HUES6 (cell line): ENCODE results near the gene VMO1.

Experiments used
- H3K27ac ChIP-seq: 2 replicates; pipeline ENCODE4 v1.7.0; 2013; ENCODE audit warnings: low read depth, mild to moderate bottlenecking, low read length, inconsistent platforms
- H3K27me3 ChIP-seq: 2 replicates; pipeline ENCODE4 v1.6.1; 2013; ENCODE audit warnings: low read length; ENCODE audit not compliant: control insufficient read depth, insufficient read depth
- H3K36me3 ChIP-seq: 2 replicates; pipeline ENCODE4 v1.6.1; 2013; ENCODE audit warnings: low read length; ENCODE audit not compliant: control insufficient read depth, insufficient read depth
- H3K4me1 ChIP-seq: 2 replicates; pipeline ENCODE4 v1.6.1; 2013; ENCODE audit warnings: low read length; ENCODE audit not compliant: control insufficient read depth, insufficient read depth
- H3K4me3 ChIP-seq: 2 replicates; pipeline ENCODE4 v1.5.1; 2013; ENCODE audit warnings: low read depth, low read length
- H3K9ac ChIP-seq: one replicate; pipeline ENCODE4 v1.6.1; 2013; ENCODE audit warnings: mild to moderate bottlenecking, low read length
- H3K9me3 ChIP-seq: 2 replicates; pipeline ENCODE4 v1.6.1; 2013; ENCODE audit warnings: low read depth, low read length; ENCODE audit not compliant: control insufficient read depth, insufficient read depth

Gene VMO1

GRCh38 chr17:4815043-4815675 is 29.0 kb upstream of the VMO1 start:
- Histone ChIP-seq H3K4me3 (no peak overlapping the region), H3K9ac (no peak overlapping the region), H3K4me1 (no peaks in the 10 kb centered on the region), H3K36me3 (peaks cover 63% of the 10 kb centered on the region), H3K27me3 (no peaks in the 10 kb centered on the region), H3K9me3 (no peaks in the 10 kb centered on the region), H3K27ac (no peak overlapping the region)

- no peak overlapping the region for H3K27ac ChIP-seq
- H3K4me1 ChIP-seq = peaks cover 4% of the 10 kb centered on the region; the same call in 1 of the 2 replicates
- no peaks in the 10 kb centered on the region for H3K27me3 ChIP-seq
- peaks cover 63% of the 10 kb centered on the region for H3K36me3 ChIP-seq
- no peaks in the 10 kb centered on the region for H3K9me3 ChIP-seq
- no peak overlapping the region for H3K4me3 ChIP-seq
- H3K9ac ChIP-seq = no peak overlapping the region
Measured at GRCh38 chr17:4812690-4813089, 26.5 kb upstream of the VMO1 start.

GRCh38 chr17:4811471-4811870 is 25.3 kb upstream of the VMO1 start:
- no peaks in the 10 kb centered on the region for H3K9me3 ChIP-seq
- no peaks in the 10 kb centered on the region for H3K27me3 ChIP-seq
- H3K4me3 ChIP-seq = no peak overlapping the region
- peaks cover 6% of the 10 kb centered on the region; the same call in 1 of the 2 replicates for H3K4me1 ChIP-seq
- H3K9ac ChIP-seq = no peak overlapping the region
- H3K36me3 ChIP-seq = peaks cover 54% of the 10 kb centered on the region
- no peak overlapping the region for H3K27ac ChIP-seq

- H3K4me3 ChIP-seq = no peak overlapping the region
- no peak overlapping the region for H3K9ac ChIP-seq
- no peak overlapping the region for H3K27ac ChIP-seq
- H3K36me3 ChIP-seq = peaks cover 48% of the 10 kb centered on the region
- peaks cover 6% of the 10 kb centered on the region; the same call in 1 of the 2 replicates for H3K4me1 ChIP-seq
- no peaks in the 10 kb centered on the region for H3K9me3 ChIP-seq
- H3K27me3 ChIP-seq = no peaks in the 10 kb centered on the region
Measured at GRCh38 chr17:4810696-4811290, 24.6 kb upstream of the VMO1 start.

DNA sequence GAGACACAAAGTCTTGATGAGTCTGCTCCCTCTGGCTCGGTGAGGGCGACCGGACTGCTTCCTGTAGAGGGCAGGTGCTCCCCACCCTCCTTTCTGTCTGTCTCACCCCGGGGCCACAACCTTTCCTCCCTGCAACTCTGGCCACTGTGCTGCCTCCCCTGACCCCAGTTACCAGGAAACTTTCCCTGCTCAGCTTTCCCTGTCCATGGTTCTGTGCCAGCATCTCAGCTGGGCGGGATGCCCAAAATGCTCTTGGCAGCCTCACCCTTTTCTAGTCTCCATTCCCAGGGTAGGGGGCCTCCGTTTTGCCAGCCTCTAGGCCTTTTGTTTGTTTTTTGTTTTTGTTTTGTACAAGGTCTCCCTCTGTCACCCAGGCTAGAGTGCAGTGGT is 22.2 kb upstream of the VMO1 start:
- H3K36me3 ChIP-seq = peaks cover 31% of the 10 kb centered on the region
- no peak overlapping the region for H3K27ac ChIP-seq
- H3K4me1 ChIP-seq = peaks cover 6% of the 10 kb centered on the region; the same call in 1 of the 2 replicates
- H3K9ac ChIP-seq = no peak overlapping the region
- H3K27me3 ChIP-seq = no peaks in the 10 kb centered on the region
- no peaks in the 10 kb centered on the region for H3K9me3 ChIP-seq
- no peak overlapping the region for H3K4me3 ChIP-seq

- H3K36me3 ChIP-seq = peaks cover 29% of the 10 kb centered on the region
- H3K9me3 ChIP-seq = no peaks in the 10 kb centered on the region
- H3K4me1 ChIP-seq = peaks cover 6% of the 10 kb centered on the region; the same call in 1 of the 2 replicates
- H3K27me3 ChIP-seq = no peaks in the 10 kb centered on the region
- H3K4me3 ChIP-seq = peak overlapping the region; percentile 74
- peak overlapping the region; percentile 74 for H3K9ac ChIP-seq
- no peak overlapping the region for H3K27ac ChIP-seq
Measured at GRCh38 chr17:4807605-4808377, 21.6 kb upstream of the VMO1 start.

DNA sequence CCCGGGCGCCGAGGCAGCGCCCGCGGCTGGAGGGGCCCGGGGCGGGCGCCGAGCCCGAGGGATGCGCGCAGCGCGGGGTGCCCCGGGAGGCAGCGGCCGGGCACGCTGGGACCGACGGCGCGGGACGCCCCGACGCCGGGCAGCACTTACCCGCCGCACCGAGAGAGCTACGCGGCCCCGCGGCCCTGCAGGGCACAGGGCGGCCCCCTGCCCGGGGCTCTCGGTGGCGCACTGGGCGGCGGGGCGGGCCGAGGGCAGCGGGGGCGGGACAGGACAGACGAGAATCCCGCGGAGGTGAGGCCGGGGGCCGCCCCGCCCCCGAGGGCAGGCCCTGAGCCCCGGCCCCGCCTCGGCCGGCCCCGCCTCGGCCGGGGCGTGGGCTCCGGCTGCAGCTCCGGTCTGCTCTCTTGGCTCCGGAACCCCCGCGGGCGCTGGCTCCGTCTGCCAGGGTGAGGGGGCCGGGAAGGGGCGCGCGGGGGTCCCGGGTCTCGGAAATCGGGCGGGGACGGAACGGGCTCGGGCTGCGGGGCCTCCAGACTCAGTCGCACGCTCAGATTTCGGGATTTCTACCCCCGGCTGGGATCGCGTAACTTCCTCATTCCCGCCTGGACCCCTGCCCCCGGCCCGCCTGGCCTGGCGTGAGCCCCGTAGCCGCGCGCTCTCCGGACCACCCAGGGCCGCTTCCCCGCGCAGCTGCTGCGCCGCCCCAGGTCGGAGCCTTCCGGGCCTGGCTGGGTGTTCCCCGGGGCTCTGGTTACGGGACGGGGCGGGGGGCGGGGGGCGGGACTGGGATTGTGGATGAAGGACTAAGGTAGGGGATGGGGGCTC is 20.8 kb upstream of the VMO1 start, which contains the start of gene PLD2:
Gene PLD2 (plus strand): TSS at position 376 of the 828 bp plus-strand sequence. CDS start 621 bp downstream, outside the sequence.
- peak within 1 kb of the TSS; percentile 74 for H3K9ac ChIP-seq
- H3K4me3 ChIP-seq = peak within 1 kb of the TSS; percentile 74
- no peaks in the 10 kb centered on the region for H3K27me3 ChIP-seq
- H3K9me3 ChIP-seq = no peaks in the 10 kb centered on the region
- no peak within 1 kb of the TSS for H3K27ac ChIP-seq
- H3K36me3 ChIP-seq = peaks cover 29% of the 10 kb centered on the region
- H3K4me1 ChIP-seq = peaks cover 6% of the 10 kb centered on the region; the same call in 1 of the 2 replicates

GRCh38 chr17:4806456-4806776 is 20.3 kb upstream of the VMO1 start:
- H3K4me3 ChIP-seq = peak overlapping the region; percentile 74
- H3K27me3 ChIP-seq = no peaks in the 10 kb centered on the region
- no peak overlapping the region for H3K27ac ChIP-seq
- peak overlapping the region; percentile 72 for H3K9ac ChIP-seq
- H3K9me3 ChIP-seq = no peaks in the 10 kb centered on the region
- H3K36me3 ChIP-seq = peaks cover 26% of the 10 kb centered on the region
- H3K4me1 ChIP-seq = peaks cover 6% of the 10 kb centered on the region; the same call in 1 of the 2 replicates

DNA sequence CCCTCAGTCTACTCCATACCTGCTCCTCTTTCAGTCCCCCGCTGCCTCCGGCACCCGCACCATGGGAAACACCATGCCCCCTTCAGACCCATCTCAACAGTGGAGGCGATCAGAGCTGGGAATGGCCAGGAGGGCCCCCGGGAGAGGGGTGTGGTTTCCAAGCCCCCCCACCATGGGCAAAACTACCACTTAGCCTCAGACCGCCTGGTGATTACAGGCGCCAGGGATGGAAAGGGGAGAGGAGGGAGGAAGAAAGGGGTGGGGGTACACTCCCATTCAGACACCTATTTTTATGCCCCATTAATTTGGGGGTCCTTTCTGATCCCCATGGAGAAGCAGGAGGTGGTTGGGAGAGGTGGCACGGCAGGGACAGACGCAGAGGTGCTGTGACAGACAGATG is 16.1 kb upstream of the VMO1 start, which contains the start of gene C17orf114:
Gene C17orf114 (minus strand): TSS at position 101 of the 400 bp plus-strand sequence.
- no peak within 1 kb of the TSS for H3K27ac ChIP-seq
- no peaks in the 10 kb centered on the region for H3K27me3 ChIP-seq
- H3K9ac ChIP-seq = no peak within 1 kb of the TSS
- H3K4me3 ChIP-seq = no peak within 1 kb of the TSS
- H3K9me3 ChIP-seq = no peaks in the 10 kb centered on the region
- no peaks in the 10 kb centered on the region for H3K4me1 ChIP-seq
- peaks cover 18% of the 10 kb centered on the region for H3K36me3 ChIP-seq

DNA sequence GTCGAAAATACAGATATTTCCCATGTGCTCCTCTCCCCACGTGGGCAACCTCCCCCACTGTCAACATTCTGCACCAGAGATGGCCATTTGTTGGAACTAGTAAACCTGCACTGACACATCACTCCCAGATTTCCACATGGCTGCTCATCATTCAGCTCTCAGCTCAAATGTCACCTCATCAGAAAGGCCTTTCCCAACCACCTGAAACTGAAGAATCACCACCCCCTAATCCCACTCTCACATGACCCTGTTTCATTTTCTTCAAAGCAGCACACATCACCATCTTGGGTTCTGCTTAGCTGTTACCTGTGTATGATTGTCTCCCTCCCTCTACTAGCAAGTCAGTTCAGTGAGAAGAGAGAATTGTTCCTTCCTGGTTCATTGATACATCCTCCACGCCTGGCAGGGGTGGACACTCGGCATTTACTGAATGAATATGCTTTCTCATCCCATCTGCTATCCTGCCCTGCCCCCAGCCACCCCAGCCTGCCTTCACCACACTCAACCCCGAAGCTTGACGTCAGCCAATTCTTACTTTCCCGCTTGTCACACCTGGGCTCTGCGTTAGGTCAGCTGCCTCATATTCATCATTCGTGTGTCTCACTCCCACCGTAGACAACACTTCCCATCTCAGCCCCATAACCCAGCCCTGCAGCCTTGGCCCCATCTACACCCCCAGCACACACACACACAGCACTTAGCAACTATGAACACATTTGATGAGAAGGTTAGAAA is 14.5 kb upstream of the VMO1 start:
- no peaks in the 10 kb centered on the region for H3K4me1 ChIP-seq
- peaks cover 20% of the 10 kb centered on the region for H3K36me3 ChIP-seq
- no peaks in the 10 kb centered on the region for H3K9me3 ChIP-seq
- H3K4me3 ChIP-seq = no peak overlapping the region
- no peaks in the 10 kb centered on the region for H3K27me3 ChIP-seq
- H3K27ac ChIP-seq = no peak overlapping the region
- H3K9ac ChIP-seq = no peak overlapping the region
